Effector memory CD4-positive, alpha-beta T cell (primary cell): Measurements from ENCODE around the gene MAP3K1.

ENCODE experiments used
- DNase-seq, 3 donors: peaks; one replicate each; pipeline ENCODE4 v3.0.0-alpha.2; 2020
- H3K27ac ChIP-seq: 2 replicates; pipeline ENCODE4 v1.7.0; 2013; ENCODE audit warnings: mild to moderate bottlenecking, low read length, moderate library complexity; ENCODE audit not compliant: insufficient read depth, poor library complexity, severe bottlenecking
- H3K27me3 ChIP-seq: replicated peaks from 2 replicates; pipeline ENCODE4 v1.7.0; 2013; ENCODE audit warnings: mild to moderate bottlenecking, low read length; ENCODE audit not compliant: insufficient read depth, control insufficient read depth, poor library complexity, severe bottlenecking
- H3K36me3 ChIP-seq: 2 replicates; pipeline ENCODE4 v1.7.0; 2013; ENCODE audit warnings: mild to moderate bottlenecking, low read length, moderate library complexity; ENCODE audit not compliant: control insufficient read depth, insufficient read depth
- H3K4me1 ChIP-seq: 2 replicates; pipeline ENCODE4 v1.7.0; 2013; ENCODE audit warnings: low read length, mild to moderate bottlenecking; ENCODE audit not compliant: control insufficient read depth, insufficient read depth, poor library complexity, severe bottlenecking
- H3K4me3 ChIP-seq: 2 replicates; pipeline ENCODE4 v1.7.0; 2013; ENCODE audit warnings: low read length, low read depth, mild to moderate bottlenecking; ENCODE audit not compliant: insufficient read depth, poor library complexity, severe bottlenecking
- H3K9me3 ChIP-seq: 2 replicates; pipeline ENCODE4 v1.7.0; 2013; ENCODE audit warnings: mild to moderate bottlenecking, low read length, moderate library complexity; ENCODE audit not compliant: control insufficient read depth

MAP3K1 gene

DNA sequence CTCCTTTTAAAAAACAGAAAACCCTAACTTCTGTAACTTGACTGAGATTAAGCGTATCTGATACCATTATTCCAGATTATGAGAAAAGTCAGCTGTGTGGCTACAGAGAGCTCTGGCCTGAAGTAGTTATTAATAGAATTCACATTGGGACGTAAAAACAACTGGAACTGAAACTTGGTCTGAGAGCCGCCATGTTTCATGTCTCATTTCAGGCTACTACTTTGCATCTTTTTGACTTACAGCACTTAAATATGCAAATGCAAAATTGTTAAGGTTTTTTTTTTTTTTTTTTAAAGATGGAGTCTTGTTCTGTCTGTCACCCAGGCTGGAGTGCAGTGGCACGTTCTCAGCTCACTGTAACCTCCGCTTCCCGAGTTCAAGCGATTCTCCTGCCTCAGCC, 25.2 kb downstream of the MAP3K1 start:
- Histone ChIP-seq H3K9me3 (no peaks in the 10 kb centered on the region), H3K27ac (peak overlapping the region; percentile 22), H3K4me3 (no peak overlapping the region), H3K4me1 (peaks cover 66% of the 10 kb centered on the region), H3K36me3 (no peaks in the 10 kb centered on the region), H3K27me3 (no peaks in the 10 kb centered on the region)
- no peak for DNase-seq

GRCh38 chr5:56845277-56845676, 29.9 kb downstream of the MAP3K1 start:
- Histone ChIP-seq H3K27me3 (no peaks in the 10 kb centered on the region), H3K4me3 (no peak overlapping the region), H3K36me3 (no peaks in the 10 kb centered on the region), H3K9me3 (no peaks in the 10 kb centered on the region), H3K4me1 (peaks cover 56% of the 10 kb centered on the region), H3K27ac (peak overlapping the region; percentile 17)
- no peak for DNase-seq

GRCh38 chr5:56845904-56846480, 30.6 kb downstream of the MAP3K1 start:
- H3K27ac ChIP-seq: no peak overlapping the region
- H3K36me3 ChIP-seq: no peaks in the 10 kb centered on the region
- no peak for DNase-seq
- H3K4me1 ChIP-seq: peaks cover 58% of the 10 kb centered on the region
- no peaks in the 10 kb centered on the region for H3K9me3 ChIP-seq
- no peak overlapping the region for H3K4me3 ChIP-seq
- H3K27me3 ChIP-seq: no peaks in the 10 kb centered on the region

DNA sequence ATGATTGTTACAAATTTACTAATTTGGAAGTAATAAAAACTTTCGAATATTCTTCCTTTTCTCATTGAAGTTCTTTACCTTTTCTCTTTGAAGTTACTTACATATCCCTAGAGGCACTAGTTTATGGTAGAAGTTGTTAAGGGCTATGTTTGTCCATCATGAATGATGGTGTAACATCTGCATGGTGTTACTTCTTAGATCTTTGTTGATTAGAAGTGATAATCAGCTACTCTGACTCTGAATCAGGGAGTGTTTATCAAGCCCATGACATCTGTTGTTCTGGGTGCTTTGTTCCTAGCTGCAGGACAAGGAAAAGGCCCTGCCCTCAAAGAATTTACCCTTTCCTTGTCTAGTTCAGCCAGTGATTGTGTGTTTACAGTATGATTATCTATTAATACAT, 32.9 kb downstream of the MAP3K1 start:
- H3K9me3 ChIP-seq: no peaks in the 10 kb centered on the region
- no peak overlapping the region for H3K4me3 ChIP-seq
- H3K4me1 ChIP-seq: peaks cover 55% of the 10 kb centered on the region
- H3K36me3 ChIP-seq: no peaks in the 10 kb centered on the region
- H3K27me3 ChIP-seq: no peaks in the 10 kb centered on the region
- H3K27ac ChIP-seq: no peak overlapping the region
- no peak for DNase-seq

DNA sequence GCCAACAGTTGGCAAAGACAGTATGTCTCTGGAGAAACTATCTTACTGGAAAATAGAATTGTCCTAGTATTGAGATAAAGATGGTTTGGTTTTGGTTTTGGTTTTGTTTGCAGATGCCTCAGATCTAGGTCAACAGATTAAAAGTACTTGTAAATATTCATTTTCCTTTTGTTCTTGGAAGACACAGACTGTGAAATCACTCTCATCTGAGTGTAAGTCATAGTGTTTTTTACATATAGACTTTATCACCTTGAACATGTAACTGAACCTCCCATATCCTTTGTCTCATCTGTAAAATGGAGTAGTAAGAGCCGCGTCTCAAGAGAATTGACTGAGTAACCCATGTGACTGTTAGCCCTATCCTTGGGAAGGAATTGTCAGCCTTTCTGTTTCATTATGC, 34.3 kb downstream of the MAP3K1 start:
- Histone ChIP-seq H3K27ac (peak overlapping the region; percentile 43), H3K4me3 (no peak overlapping the region), H3K4me1 (peaks cover 62% of the 10 kb centered on the region), H3K36me3 (no peaks in the 10 kb centered on the region), H3K27me3 (no peaks in the 10 kb centered on the region), H3K9me3 (no peaks in the 10 kb centered on the region)
- no peak for DNase-seq

GRCh38 chr5:56850423-56850822, 35.1 kb downstream of the MAP3K1 start:
- Histone ChIP-seq H3K36me3 (no peaks in the 10 kb centered on the region), H3K27me3 (no peaks in the 10 kb centered on the region), H3K27ac (peak overlapping the region; percentile 30), H3K4me1 (peaks cover 60% of the 10 kb centered on the region), H3K9me3 (no peaks in the 10 kb centered on the region), H3K4me3 (no peak overlapping the region)
- DNase-seq: no peak

GRCh38 chr5:56851258-56851941, 36.1 kb downstream of the MAP3K1 start:
- Histone ChIP-seq H3K36me3 (no peaks in the 10 kb centered on the region), H3K27ac (peak overlapping the region; percentile 50), H3K4me1 (peaks cover 51% of the 10 kb centered on the region)

DNA sequence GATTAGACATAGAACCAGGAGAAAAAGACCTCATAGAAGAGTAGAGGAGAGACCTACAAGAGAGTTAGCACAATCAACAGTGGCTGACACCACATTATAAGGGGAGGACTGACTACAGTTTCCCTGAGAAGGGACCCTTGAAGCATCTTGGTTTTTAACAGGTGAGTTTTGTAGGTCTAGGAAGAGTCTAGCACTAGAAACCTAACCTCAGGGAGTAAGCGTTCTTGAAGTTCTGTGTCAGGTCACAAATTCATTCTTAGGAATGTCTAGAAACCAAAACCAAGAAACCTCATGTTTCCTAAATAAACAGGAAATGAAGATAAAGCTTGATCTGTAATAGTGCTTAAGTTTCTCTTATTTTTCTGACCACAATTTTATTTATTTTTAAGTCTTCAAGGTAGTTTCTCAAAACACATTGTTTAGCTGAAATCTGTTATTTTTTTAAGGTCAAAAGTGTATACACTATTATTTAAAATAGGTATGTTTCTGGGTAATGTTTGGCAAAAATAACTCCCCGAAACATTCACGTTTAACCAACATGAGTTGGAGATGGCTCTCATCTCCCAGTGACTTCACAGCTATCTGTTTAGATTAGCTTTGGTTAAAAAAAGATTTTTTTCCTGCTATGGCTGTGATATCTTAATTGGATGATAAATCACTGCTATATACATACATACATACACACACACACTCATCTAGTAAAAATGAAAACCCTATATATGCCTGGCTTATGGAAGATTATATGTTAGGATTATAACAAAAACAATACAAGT, 37.1 kb downstream of the MAP3K1 start:
- Histone ChIP-seq H3K36me3 (no peaks in the 10 kb centered on the region), H3K9me3 (no peaks in the 10 kb centered on the region), H3K4me1 (peaks cover 58% of the 10 kb centered on the region), H3K27me3 (no peaks in the 10 kb centered on the region), H3K27ac (peak overlapping the region; percentile 50), H3K4me3 (peak overlapping the region; percentile 9)
- no peak for DNase-seq

More at GRCh38 chr5:56851258-56851941, 36.1 kb downstream of the MAP3K1 start:
- H3K27me3 ChIP-seq: no peaks in the 10 kb centered on the region
- no peaks in the 10 kb centered on the region for H3K9me3 ChIP-seq
- DNase-seq: no peak
- H3K4me3 ChIP-seq: peak overlapping the region; percentile 27

DNA sequence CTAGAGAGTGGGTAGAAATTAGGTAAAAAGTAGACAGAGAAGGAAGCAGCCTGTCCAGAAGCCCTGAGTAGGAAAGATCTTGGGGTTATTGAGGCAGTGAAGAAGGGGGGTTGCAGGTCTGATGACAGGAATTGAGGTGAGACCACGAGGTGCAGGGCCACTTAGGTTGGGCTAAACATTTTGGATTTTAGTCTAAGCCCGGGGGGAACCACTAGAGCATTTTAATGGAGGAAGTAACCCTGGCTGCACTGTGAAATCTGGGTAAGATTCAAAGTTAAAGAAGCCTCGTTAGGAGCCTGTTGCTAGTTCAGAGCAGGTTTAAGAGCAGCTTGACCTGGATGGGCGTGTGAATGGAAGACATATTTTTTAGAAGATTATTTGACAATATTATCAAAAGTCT, 38.3 kb downstream of the MAP3K1 start:
- Histone ChIP-seq H3K27ac (no peak overlapping the region), H3K27me3 (no peaks in the 10 kb centered on the region), H3K9me3 (no peaks in the 10 kb centered on the region), H3K36me3 (no peaks in the 10 kb centered on the region), H3K4me3 (no peak overlapping the region), H3K4me1 (peaks cover 56% of the 10 kb centered on the region)
- no peak for DNase-seq

- no peak for DNase-seq
- no peak overlapping the region for H3K27ac ChIP-seq
- peaks cover 9% of the 10 kb centered on the region for H3K36me3 ChIP-seq
- no peaks in the 10 kb centered on the region for H3K9me3 ChIP-seq
- peaks cover 47% of the 10 kb centered on the region for H3K4me1 ChIP-seq
- no peak overlapping the region for H3K4me3 ChIP-seq
- no peaks in the 10 kb centered on the region for H3K27me3 ChIP-seq
Measured at GRCh38 chr5:56854920-56855319, 39.6 kb downstream of the MAP3K1 start.
